GM18505 (cell line): ENCODE data around the gene PHC2.

Source experiments
- ATAC-seq: cut with Tn5 transposase; IDR thresholded peaks from one replicate; pipeline ENCODE4 v1.9.1; 2021; ENCODE audit not compliant: unreplicated experiment
- POLR2A ChIP-seq: IDR thresholded peaks from 4 replicates; pipeline ENCODE4 v1.6.1; 2011; ENCODE audit warnings: borderline replicate concordance; ENCODE audit not compliant: insufficient read depth, insufficient read length; ENCODE audit errors: extremely low read depth

Gene PHC2

DNA sequence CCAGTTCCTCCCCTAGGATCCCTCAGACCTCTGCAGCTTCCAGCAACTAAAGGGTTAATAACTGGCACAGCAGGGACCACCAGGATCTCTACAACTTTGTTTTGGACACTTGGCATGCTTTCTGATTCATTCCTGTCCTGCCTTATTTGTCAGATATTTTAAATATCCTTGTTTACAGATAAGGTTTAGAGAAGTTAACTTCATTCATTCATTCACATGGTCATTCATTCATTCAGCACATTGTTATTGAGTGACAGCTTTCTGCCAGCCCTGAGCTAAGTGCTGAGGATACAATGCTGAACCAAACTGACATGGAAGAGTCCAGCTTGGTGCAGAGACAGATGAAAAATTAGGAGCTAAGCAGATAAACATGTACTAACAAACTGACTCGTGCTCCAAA, 8.8 kb upstream of the PHC2 start:
- TF ChIP-seq POLR2A, result no peak
- no peak for ATAC-seq

DNA sequence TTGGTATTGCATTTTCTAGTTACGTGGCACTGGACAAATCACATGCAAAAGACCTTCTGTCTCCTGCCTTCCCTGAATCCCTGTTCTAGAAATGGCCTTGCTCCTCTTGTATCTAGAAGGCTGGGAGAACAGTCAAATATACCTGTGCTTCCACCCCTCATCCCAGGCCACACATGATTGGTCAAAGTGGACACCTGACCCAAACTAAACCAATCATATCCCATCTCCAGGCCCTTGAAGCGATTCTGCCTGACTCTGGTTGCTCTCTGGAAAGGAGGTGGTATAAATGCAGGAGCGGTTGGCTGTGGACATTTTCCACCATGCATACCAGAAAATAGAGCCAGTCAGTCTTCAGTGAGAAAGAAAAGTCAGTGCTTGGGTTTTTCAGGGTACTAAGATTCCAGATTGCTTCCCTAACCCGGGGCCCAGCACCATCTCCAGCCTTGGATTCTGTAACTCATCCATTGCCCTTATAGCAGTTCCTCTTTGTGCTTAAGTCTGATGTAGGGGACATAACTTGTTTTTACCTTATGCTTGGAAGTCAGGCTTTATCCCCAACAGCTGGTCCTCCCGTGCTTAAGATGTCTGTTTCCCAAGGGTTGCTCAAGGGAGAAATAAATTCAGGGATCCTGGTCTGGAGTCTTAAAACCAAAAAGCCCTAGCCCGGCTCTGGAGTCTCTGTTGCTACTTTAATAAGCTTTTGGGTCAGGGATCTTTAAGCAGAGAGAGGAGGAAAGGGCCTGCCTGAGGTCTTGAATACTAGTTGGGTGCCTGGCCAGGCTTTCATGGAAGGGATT, 7.7 kb upstream of the PHC2 start:
- ATAC-seq, result no peak
- no peak for TF ChIP-seq POLR2A

DNA sequence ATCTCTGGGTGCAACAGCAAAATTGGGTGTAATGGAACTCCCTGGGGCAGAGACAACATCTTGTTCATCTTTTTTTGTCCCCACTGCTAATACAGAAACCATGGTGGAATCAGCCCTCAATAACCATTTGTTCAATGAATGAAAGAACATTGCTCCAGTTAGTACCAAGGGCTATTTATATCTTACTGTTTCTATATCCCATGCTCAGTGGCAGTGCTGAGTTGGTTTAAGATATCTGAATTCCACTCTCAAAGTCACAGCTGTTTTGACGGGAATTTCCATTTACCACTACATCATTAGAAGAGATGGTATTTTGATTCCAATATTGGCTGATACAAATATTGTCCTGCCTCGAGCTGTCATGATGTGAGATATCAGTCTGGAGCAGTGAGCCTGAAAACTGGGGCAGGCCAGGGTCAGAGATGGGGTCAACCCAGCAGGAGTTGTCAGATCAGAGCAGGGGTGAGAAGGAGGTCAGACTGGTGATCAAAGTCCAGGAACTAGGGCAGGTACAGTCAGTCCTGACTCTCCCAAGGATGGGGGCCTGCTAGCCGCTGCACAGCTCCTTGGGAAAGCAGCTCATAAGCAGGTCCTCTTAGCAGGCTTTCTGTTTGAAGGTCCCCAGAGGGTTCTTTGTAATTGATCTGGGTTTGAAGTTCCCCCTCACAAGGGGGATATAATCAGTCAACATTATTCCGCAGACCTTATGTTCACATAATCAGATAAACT, 5.8 kb upstream of the PHC2 start:
- no peak for ATAC-seq
- TF ChIP-seq POLR2A, result no peak

DNA sequence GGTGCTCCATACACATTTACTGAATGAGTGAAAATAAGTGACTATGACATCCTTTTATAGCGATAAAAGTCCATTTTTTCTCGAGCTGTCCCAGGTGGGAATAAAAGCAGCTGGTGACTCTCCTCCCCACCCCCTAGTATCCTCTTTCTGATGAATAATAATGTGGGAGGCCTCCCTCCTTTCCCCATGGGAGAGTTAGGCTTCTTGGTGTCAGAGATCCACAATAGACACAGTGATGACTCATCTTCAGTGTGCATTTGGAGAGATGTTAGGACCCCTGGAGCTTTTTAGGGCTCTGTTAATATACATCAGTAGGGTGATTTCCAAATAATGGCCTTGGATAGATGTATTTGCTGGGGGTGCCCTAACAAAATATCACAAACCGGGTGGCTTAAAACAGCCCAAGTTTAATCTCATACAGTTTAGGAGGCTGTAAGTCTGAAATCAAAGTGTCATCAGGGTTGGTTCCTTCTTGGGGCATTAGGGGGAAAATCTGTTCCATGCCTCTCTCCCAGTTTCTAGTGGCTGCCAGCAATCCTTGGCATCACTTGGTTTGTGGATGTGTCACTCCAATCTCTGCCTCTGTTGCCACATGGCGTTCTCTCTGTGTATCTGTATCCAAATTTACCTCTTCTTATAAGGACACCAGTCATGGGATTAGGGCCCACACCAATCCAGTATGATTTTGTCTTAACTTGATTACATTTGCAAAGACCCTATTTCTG, 4.4 kb upstream of the PHC2 start:
- ATAC-seq, result no peak
- TF ChIP-seq POLR2A, result no peak

DNA sequence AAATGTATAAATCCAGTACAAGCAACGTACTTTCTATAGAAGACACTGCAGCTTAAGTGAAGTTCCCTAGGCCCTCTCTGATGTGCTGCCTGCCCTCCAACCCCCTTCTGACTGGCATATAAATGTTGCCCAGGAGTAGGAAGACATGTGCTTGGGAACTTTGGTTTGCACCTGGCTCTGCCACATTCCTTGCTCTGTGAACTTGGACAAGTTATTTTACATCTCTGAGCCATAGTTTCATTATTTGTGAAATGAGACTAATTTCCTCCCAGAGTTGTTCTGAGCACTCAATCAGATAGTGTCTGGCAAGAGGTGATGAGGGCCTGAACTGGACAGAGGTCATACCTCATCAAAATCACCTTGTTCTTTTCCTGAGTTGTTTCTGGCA, 3.5 kb upstream of the PHC2 start:
- ATAC-seq, result no peak
- no peak for TF ChIP-seq POLR2A

DNA sequence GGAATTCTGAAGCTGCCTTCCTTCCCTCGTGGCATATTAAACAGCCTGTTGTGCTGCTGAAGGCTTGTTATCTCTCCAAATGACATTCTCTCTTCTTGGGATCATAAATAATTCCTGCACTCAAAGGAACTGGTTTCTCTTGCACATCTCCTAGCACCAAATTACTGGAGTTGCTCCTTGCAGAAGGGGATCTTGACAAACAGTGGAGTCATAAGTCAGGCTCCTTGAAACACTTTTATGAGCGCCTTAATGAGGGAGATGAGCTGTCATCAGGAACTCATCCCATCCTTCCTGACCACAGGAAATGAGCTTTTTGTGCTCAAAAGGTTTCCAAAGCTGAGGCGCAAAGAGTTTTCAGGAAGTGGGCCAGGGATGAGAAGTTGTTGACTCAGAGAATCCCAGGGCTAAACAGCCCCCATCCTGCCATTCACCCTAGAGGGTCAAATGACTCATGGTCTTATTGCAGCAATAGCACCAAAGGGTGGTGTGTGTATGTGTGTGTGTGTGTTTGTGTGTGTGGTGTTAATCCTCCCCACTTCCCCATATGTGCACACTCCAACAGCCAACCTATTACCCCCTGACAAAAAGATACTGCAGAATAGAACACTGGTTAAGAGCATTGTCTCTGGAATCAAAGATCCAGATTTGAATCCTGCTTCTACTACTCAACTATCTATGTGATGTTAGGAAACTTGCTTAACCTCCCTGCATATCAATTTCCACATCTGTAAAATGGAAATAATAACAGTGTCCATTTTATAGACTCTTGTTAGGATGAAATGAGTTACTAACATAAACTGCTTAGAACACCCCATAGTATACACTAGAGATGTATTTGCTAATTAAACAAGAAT, 2.8 kb upstream of the PHC2 start:
- TF ChIP-seq POLR2A, result no peak
- no peak for ATAC-seq

DNA sequence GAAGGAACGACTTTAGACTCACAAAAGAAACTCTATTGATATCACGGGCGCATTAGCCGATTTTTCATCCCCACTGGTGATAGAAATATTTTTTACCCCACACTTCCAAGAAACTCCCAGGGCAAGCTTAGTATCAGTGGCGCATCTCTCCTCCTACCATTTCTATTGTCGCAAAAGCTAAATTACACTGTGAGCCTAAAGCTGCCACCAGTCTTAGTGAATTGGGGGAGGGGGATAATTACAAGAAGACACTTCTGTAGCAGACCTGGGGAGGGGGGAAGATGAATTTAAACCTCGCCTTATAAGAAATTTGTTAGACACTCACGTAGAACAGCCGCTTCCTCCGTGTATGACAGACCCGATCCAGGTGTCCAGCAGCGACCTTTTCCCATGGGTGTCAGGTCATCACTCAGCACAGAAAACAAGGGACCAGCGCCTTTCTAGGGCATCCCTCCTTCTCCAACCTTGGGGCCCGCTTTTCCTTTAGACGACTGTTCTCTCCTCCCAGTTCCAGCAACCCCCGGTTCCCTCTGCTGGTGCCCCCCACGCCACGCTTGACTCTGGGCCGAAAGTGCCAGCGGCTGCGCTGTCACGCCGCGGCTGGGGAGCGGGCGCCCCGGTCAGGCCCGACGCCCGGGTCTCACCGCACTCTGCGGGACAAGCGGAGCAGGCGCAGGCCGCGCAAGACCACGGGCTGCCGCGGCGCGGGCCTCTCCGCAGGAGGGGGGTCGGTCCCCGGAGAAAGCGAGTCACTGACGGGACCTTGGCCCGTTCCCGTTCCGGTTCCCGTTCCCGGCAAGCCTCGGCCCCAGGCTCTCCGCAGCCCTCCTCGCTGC, 821 bp downstream of the PHC2 start:
- ATAC-seq, result no peak
- TF ChIP-seq POLR2A, result no peak

DNA sequence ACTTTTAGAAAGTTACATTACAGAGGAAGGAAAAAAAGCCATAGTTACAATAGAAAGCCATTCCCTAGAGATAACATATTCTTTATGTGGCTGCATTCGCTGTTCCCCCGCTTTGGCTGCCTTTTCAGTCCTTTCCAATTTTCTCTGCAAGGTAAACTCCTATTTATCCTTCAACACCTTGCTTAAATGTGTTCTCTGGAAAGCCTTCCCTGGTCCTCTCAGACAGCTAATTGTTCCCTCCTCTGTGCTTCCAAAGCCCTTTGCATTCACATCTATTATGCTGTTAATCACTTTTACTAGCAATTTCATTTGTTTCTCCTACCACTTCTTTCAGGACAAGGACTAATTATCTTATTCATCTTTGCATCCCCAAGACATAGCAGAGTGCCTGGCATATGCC, 1.6 kb downstream of the PHC2 start:
- ATAC-seq, result no peak
- TF ChIP-seq POLR2A, result no peak

DNA sequence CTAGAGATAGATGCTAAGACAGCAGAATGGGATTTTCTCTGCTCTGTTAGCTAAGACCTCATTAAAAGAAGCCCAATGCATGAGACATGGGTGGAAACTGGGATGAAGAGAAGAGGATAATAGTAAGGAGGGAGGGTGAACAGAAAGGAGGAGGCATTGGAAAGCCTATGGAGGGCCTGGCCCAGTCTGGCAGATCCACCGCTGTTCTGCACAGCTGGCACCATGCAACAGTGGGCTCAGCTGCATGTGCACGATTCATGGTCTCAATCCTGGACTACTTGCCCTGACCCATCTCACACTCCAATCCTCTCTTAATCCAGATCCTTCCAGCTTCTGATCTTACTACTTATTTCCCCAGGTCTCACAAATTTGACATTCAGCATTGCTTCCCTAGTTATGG, 2.2 kb downstream of the PHC2 start:
- TF ChIP-seq POLR2A, result no peak
- no peak for ATAC-seq

DNA sequence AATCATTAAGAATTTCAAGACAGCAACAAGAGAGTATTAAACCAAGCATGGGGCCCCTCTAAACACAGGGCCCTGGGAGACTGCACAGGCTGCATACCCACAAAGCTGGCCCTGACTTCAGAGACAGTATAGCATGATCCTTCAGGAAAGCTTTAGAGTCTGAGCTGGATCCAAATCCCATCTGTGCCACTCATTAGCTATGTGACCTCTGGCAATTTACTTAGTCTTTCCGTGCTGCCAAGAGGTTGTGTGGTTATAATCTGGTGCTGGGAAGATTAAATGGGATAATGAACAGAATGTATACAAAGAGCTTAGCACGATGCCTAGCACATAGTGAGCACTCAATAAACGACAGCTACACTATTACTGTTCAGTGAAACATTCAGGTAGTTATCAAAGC, 4.0 kb downstream of the PHC2 start:
- no peak for TF ChIP-seq POLR2A
- ATAC-seq, result no peak

DNA sequence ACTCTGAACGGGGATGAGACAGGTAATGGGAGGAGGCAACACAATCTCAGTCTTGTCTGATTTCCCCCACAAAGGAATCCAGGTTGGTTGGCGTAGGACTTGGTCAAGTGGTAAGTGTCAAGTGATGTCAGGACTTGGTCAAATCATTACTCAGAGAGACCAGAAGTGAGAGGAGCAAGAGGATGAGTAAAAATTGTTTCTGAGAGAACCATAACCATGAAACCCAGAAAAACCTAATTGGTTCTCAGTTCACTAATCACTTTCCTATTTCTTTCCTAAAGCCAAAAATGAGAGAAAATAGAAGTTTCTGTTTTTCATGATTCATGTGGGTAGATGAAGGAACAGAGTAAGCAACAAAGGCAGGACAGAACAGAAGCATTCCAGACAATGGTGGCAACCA, 5.0 kb downstream of the PHC2 start:
- ATAC-seq, result no peak

DNA sequence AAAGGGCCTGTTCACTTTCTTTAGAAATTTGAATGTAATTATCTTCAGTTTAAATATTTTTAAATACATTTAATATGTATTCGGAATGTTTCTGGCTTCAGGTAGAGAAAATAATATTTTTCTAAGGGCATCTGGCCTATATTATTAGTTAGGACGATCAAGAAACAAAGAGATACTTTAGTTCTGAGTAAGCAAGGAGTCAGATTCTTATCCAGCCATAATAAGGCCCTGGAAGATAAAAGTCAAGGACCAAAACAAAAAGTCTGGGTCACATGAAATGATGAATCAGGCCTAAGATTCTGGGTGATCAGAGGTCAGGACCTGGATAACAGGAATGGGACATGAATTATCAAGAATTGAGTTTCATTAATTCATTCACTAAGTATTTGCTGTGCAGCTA, 6.3 kb downstream of the PHC2 start:
- ATAC-seq, result no peak

More for the DNA sequence above, 5.0 kb downstream of the PHC2 start:
- no peak for TF ChIP-seq POLR2A

DNA sequence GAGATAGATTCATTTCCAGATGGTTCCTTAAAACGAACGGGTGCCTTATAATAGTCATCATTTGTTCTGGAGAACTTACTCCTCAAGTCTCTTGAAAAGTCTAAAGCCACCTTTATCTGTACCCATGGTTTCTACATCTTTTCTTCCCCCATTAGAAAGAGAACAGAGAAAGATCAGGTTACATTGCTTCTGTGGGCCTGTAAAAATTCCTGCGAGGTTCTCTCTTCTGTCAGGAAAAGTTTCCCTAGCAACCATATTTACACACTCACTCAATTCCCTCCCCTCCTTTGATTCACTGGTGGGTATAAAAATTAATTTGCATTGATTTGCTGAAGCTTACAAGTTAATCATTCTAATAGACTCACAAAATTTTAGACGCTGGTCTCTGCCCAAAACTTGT, 6.7 kb downstream of the PHC2 start:
- ATAC-seq, result no peak
- TF ChIP-seq POLR2A, result no peak

More for the DNA sequence above, 6.3 kb downstream of the PHC2 start:
- no peak for TF ChIP-seq POLR2A
